Heart right ventricle (tissue), 16 donors: Measurements from ENCODE around the gene TCP11. TPM values are rescaled to one million over a fixed set of nuclear protein-coding genes. Genes with fewer than 3 reads are reported as not detected.

Source experiments
- ATAC-seq, 8 donors: fragments of 200-7000 bp; cut with Tn5 transposase; one replicate each; pipeline ENCODE4 v1.9.1; 2020; ENCODE audit warnings: mild to moderate bottlenecking in 8 of 8, moderate library complexity in 8 of 8, moderate number of reproducible peaks in 1 of 8
- DNase-seq, 2 donors: peaks; one replicate each; pipeline ENCODE4 v3.0.0-alpha.2; 2020
- H3K27ac ChIP-seq, 10 donors: fragments of 200-600 bp; sonication (generic) in 2 of 10; one replicate each; pipeline versions ENCODE4 v1.5.0 to v1.8.0; 2020 to 2022; ENCODE audit warnings: mild to moderate bottlenecking in 3 of 10
- H3K27me3 ChIP-seq, 7 donors: fragments of 200-600 bp; one replicate each; pipeline ENCODE4 v1.8.0; 2021 to 2022; ENCODE audit warnings: mild to moderate bottlenecking in 2 of 7
- H3K36me3 ChIP-seq, 9 donors: fragments of 200-600 bp; sonication (generic) in 1 of 9; one replicate each; pipeline versions ENCODE4 v1.5.0 to v1.8.0; 2020 to 2022; ENCODE audit warnings: mild to moderate bottlenecking in 2 of 9
- H3K4me1 ChIP-seq, 9 donors: fragments of 200-600 bp; sonication (generic) in 1 of 9; one replicate each; pipeline versions ENCODE4 v1.5.0 to v1.8.0; 2020 to 2022; ENCODE audit warnings: mild to moderate bottlenecking in 4 of 9
- H3K4me3 ChIP-seq, 10 donors: fragments of 200-600 bp; sonication (generic) in 2 of 10; one replicate each; pipeline versions ENCODE4 v1.5.0 to v1.8.0; 2020 to 2022; ENCODE audit warnings: mild to moderate bottlenecking in 7 of 10, moderate library complexity in 2 of 10
- H3K9me3 ChIP-seq, 11 donors: fragments of 200-600 bp in 10 of 11; sonication (generic) in 2 of 11; one replicate each; pipeline versions ENCODE4 v1.5.0 to v1.8.0; 2013 to 2022; ENCODE audit warnings: mild to moderate bottlenecking in 2 of 11, control low read depth in 1 of 11, moderate library complexity in 1 of 11
- CTCF ChIP-seq, 9 donors: fragments of 200-600 bp; sonication (generic) in 2 of 9; IDR thresholded peaks; one replicate each; pipeline versions ENCODE4 v1.5.0 to v1.8.0; 2021 to 2022; ENCODE audit warnings: antibody characterized with exemption in 9 of 9, mild to moderate bottlenecking in 5 of 9, moderate library complexity in 1 of 9
- WGBS, 2 donors: extraction: QIAGEN DNeasy Blood & Tissue Kit; methylation state at CpG; one replicate each; pipeline ENCODE4 v1.1.7; 2013; ENCODE audit warnings: inconsistent platforms in 1 of 2; 5-methylcytosine and 5-hydroxymethylcytosine counted together
- intact Hi-C, 10 donors: fragments of 100-400 bp; cut with DNase I; formaldehyde crosslinking; loops; one replicate each; pipeline versions ENCODE4 v1.11.1 to v1.14.2; 2022
- polyA plus RNA-seq, 2 donors: library from polyadenylated mRNA; stranded (reverse); fragments of 200-250 nt; gene quantifications; one replicate each; pipeline ENCODE4 v1.2.3, GENCODE V29; 2013
- total RNA-seq, 10 donors: library from RNA; stranded (reverse); fragmentation: NEBNext Ultra II Directional in 3 of 10; extraction: Animal tissue kit (Norgen Biotek cat#: 25700) in 3 of 10; gene quantifications; one replicate each; pipeline versions ENCODE4 v1.2.1 to v1.2.4, GENCODE V29; 2021 to 2023
- donor health status: Arrhythmogenic right ventricular cardiomyopathy.
- donor health status: ischemic (EF 13 %, LVEDD 7.1; RV severe dilation, severe dysfunction).
- donor health status: healthy with polysubstance abuse.
- donor health status: DM: no; HTN: yes; CAD: no.
- donor health status: DM: no; HTN: no; CAD: no.
- donor health status: ischemic (EF 25% LVEDD 6.9; RV normal size, moderate dysfunction).
- donor health status: ischemic (EF 25% LVEDD 5.7; RV mildly dilated, moderate dysfunction).
- donor health status: healthy.
- donor health status: DM: yes; HTN: yes; CAD: no.
- donor health status: Ischemic cardiomyopathy.
- donor health status: ischemic (EF 35%, LVEDD 5.7; RV mildly dilated, moderate dysfunction).
- donor health status: nonischemic (EF 11% LVEDD 7.7; RV severe dilation, severe dysfunction).
- donor health status: DM: yes; HTN: yes; CAD: no.
- donor health status: PGD.
- donor health status: ischemic (EF 29% LVEDD 5.4; RV normal size, mild dysfunction).
- donor health status: nonischemic (EF 23%, LVEDD 6.1; RV moderate dilation, normal function).

The TCP11 gene
- total and polyA plus RNA-seq, 12 donors = 0.03 TPM; not detected in 11

- Histone ChIP-seq H3K4me3 (no peak overlapping the region), H3K27me3 (no peaks in the 10 kb centered on the region), H3K9me3 (no peaks in the 10 kb centered on the region), H3K27ac (no peak overlapping the region), H3K36me3 (peaks cover 6 to 100% (median 70%) of the 10 kb centered on the region in 9 donors), H3K4me1 (peaks cover 0 to 44% (median 24%) of the 10 kb centered on the region in 9 donors)
- WGBS, 2 donors = 95% methylated on average over 30 of the region's 30 CpGs
- ATAC-seq (no peak), DNase-seq (no peak)
- intact Hi-C loops = no loop called here
- no peak for TF ChIP-seq CTCF (IDR thresholded peaks at IDR 0.05)
Measured at GRCh38 chr6:35085359-35086281, 55.5 kb downstream of the TCP11 start.

GRCh38 chr6:35084511-35085203 lies 56.5 kb downstream of the TCP11 start:
- Histone ChIP-seq H3K27ac (no peak overlapping the region), H3K4me1 (peaks cover 0 to 39% (median 19%) of the 10 kb centered on the region in 9 donors), H3K4me3 (no peak overlapping the region), H3K36me3 (peaks cover 6 to 100% (median 79%) of the 10 kb centered on the region in 9 donors), H3K27me3 (no peaks in the 10 kb centered on the region), H3K9me3 (no peaks in the 10 kb centered on the region)
- intact Hi-C loops = no loop called here
- no peak for ATAC-seq
- no peak for DNase-seq
- 88 to 90% methylated on average over 12 of the region's 12 CpGs for WGBS, 2 donors
- no peak for TF ChIP-seq CTCF (IDR thresholded peaks at IDR 0.05)

- H3K27ac ChIP-seq = no peak overlapping the region
- no peaks in the 10 kb centered on the region for H3K27me3 ChIP-seq
- no peak for ATAC-seq
- H3K4me1 ChIP-seq = peaks cover 0 to 34% (median 19%) of the 10 kb centered on the region in 9 donors
- no peak overlapping the region for H3K4me3 ChIP-seq
- peaks cover 6 to 100% (median 79%) of the 10 kb centered on the region in 9 donors for H3K36me3 ChIP-seq
- intact Hi-C loops = no loop called here
- DNase-seq = no peak
- TF ChIP-seq CTCF (IDR thresholded peaks at IDR 0.05) = no peak
- 83 to 92% methylated on average over 14 of the region's 14 CpGs for WGBS, 2 donors
- no peaks in the 10 kb centered on the region for H3K9me3 ChIP-seq
Measured at GRCh38 chr6:35084041-35084491, 57.1 kb downstream of the TCP11 start.

GRCh38 chr6:35083507-35083906 lies 57.6 kb downstream of the TCP11 start:
- DNase-seq = no peak
- ATAC-seq = no peak
- H3K4me1 ChIP-seq = peaks cover 0 to 34% (median 19%) of the 10 kb centered on the region in 9 donors
- WGBS, 2 donors = 90 to 93% methylated on average over 9 of the region's 9 CpGs
- no peak for TF ChIP-seq CTCF (IDR thresholded peaks at IDR 0.05)
- intact Hi-C loops = no loop called here
- H3K36me3 ChIP-seq = peaks cover 9 to 100% (median 82%) of the 10 kb centered on the region in 9 donors
- no peak overlapping the region for H3K27ac ChIP-seq
- no peaks in the 10 kb centered on the region for H3K27me3 ChIP-seq
- H3K9me3 ChIP-seq = no peaks in the 10 kb centered on the region
- no peak overlapping the region for H3K4me3 ChIP-seq
